Gastroesophageal sphincter (tissue), 4 donors: ENCODE results near the gene ACBD6. TPM values are rescaled to one million over a fixed set of nuclear protein-coding genes. Genes with fewer than 3 reads are reported as not detected.

ENCODE experiments used
- ATAC-seq: fragments of 150-250 bp; one replicate; pipeline ENCODE4 v1.9.1; 2016; ENCODE audit warnings: mild to moderate bottlenecking, moderate library complexity
- H3K27ac ChIP-seq, 4 donors: fragments of 200-600 bp; sonication (generic) in 3 of 4; 1 replicate in 3 of 4; 2 replicates in 1 of 4; pipeline ENCODE4 v1.5.1; 2016 to 2019
- H3K27me3 ChIP-seq: fragments of 200-600 bp; sonication (generic); one replicate; pipeline ENCODE4 v1.5.1; 2019
- H3K36me3 ChIP-seq, 2 donors: fragments of 200-600 bp; sonication (generic); one replicate each; pipeline ENCODE4 v1.5.1; 2019; ENCODE audit warnings: control low read depth in 1 of 2
- H3K4me1 ChIP-seq, 3 donors: fragments of 200-600 bp; sonication (generic); 1 replicate in 2 of 3; 2 replicates in 1 of 3; pipeline ENCODE4 v1.5.1; 2016 to 2019; ENCODE audit warnings: control low read depth in 2 of 3
- H3K4me3 ChIP-seq, 2 donors: fragments of 200-600 bp; sonication (generic); one replicate each; pipeline ENCODE4 v1.5.1; 2019; ENCODE audit warnings: mild to moderate bottlenecking in 1 of 2, moderate library complexity in 1 of 2
- H3K9me3 ChIP-seq, 3 donors: fragments of 200-600 bp; sonication (generic); one replicate each; pipeline ENCODE4 v1.5.1; 2017 to 2019; ENCODE audit warnings: control low read depth in 2 of 3
- CTCF ChIP-seq, 4 experiments: fragments of 200-600 bp in 2 of 4; fragments of 450-650 bp in 2 of 4; sonication (generic) in 1 of 4; IDR thresholded peaks; one replicate each; pipeline ENCODE4 v1.5.1; 2017 to 2019; ENCODE audit warnings: antibody characterized with exemption in 4 of 4, mild to moderate bottlenecking in 2 of 4, moderate library complexity in 2 of 4
- EP300 ChIP-seq: sonication (generic); formaldehyde crosslinking; IDR thresholded peaks from one replicate; pipeline ENCODE4 v1.6.1; 2017; ENCODE audit warnings: antibody characterized with exemption, mild to moderate bottlenecking
- POLR2A ChIP-seq, 2 donors: fragments of 450-650 bp; IDR thresholded peaks; one replicate each; pipeline ENCODE4 v1.6.1; 2017; ENCODE audit warnings: antibody characterized with exemption in 2 of 2, mild to moderate bottlenecking in 2 of 2, moderate library complexity in 1 of 2
- POLR2AphosphoS5 ChIP-seq: sonication (generic); formaldehyde crosslinking; IDR thresholded peaks from one replicate; pipeline ENCODE4 v1.6.1; 2017; ENCODE audit warnings: antibody characterized with exemption
- WGBS, 2 donors: methylation state at CpG; one replicate each; pipeline ENCODE4 v1.1.5; 2018; ENCODE audit warnings: low coverage in 1 of 2; 5-methylcytosine and 5-hydroxymethylcytosine counted together
- total RNA-seq, 4 donors: library from RNA; depleted of rRNA; stranded (reverse); fragments of >200 nt; gene quantifications; one replicate each; pipeline ENCODE4 v1.1.0, GENCODE V29; 2016

The ACBD6 gene
- total RNA-seq, 4 donors from 2014 or later = 27.1 to 41.3 (median 39.7) TPM

GRCh38 chr1:180451504-180451903 lies 50.9 kb downstream of the ACBD6 start:
- Histone ChIP-seq H3K27me3 (no peaks in the 10 kb centered on the region), H3K9me3 (peaks cover 0 to 19% (median 0%) of the 10 kb centered on the region in 3 donors), H3K4me3 (no peak overlapping the region), H3K27ac (no peak overlapping the region), H3K36me3 (peaks cover 2 to 9% of the 10 kb centered on the region in 2 donors), H3K4me1 (no peaks in the 10 kb centered on the region)
- no peak for ATAC-seq
- TF ChIP-seq CTCF (IDR thresholded peaks at IDR 0.05) = no peak

GRCh38 chr1:180444522-180444921 lies 57.9 kb downstream of the ACBD6 start:
- peaks cover 0 to 8% (median 0%) of the 10 kb centered on the region in 3 donors for H3K4me1 ChIP-seq
- no peaks in the 10 kb centered on the region for H3K36me3 ChIP-seq
- H3K9me3 ChIP-seq = no peaks in the 10 kb centered on the region
- TF ChIP-seq CTCF (IDR thresholded peaks at IDR 0.05) (no peak), EP300 (no peak), POLR2A (IDR thresholded peaks at IDR 0.05) (no peak), POLR2AphosphoS5 (no peak)
- H3K4me3 ChIP-seq = no peak overlapping the region
- no peak overlapping the region for H3K27ac ChIP-seq
- WGBS, 2 donors = 72 to 80% methylated on average over 2 of the region's 2 CpGs
- no peak for ATAC-seq
- H3K27me3 ChIP-seq = no peaks in the 10 kb centered on the region

- no peaks in the 10 kb centered on the region for H3K27me3 ChIP-seq
- WGBS, 2 donors = 85 to 90% methylated on average over 1 of the region's 1 CpG
- H3K27ac ChIP-seq = no peak overlapping the region
- no peaks in the 10 kb centered on the region for H3K9me3 ChIP-seq
- ATAC-seq = no peak
- H3K4me1 ChIP-seq = peaks cover 0 to 8% (median 0%) of the 10 kb centered on the region in 3 donors
- no peak overlapping the region for H3K4me3 ChIP-seq
- H3K36me3 ChIP-seq = no peaks in the 10 kb centered on the region
- TF ChIP-seq POLR2AphosphoS5 (no peak), POLR2A (IDR thresholded peaks at IDR 0.05) (no peak), CTCF (IDR thresholded peaks at IDR 0.05) (no peak), EP300 (no peak)
These were observed 62.0 kb downstream of the ACBD6 start for GRCh38 chr1:180440335-180440734.

- WGBS, 2 donors = 90 to 98% methylated on average over 4 to 6 of the region's 7 CpGs
- Histone ChIP-seq H3K4me3 (no peak overlapping the region), H3K27ac (no peak overlapping the region), H3K9me3 (no peaks in the 10 kb centered on the region), H3K27me3 (no peaks in the 10 kb centered on the region), H3K4me1 (no peaks in the 10 kb centered on the region), H3K36me3 (no peaks in the 10 kb centered on the region)
- TF ChIP-seq POLR2AphosphoS5 = no peak
- no peak for TF ChIP-seq EP300
- no peak for TF ChIP-seq POLR2A (IDR thresholded peaks at IDR 0.05)
- no peak for TF ChIP-seq CTCF (IDR thresholded peaks at IDR 0.05)
- ATAC-seq = no peak
These were observed 66.8 kb downstream of the ACBD6 start for GRCh38 chr1:180435566-180435965.

GRCh38 chr1:180433873-180434272 lies 68.5 kb downstream of the ACBD6 start:
- Histone ChIP-seq H3K27ac (no peak overlapping the region), H3K36me3 (no peaks in the 10 kb centered on the region), H3K4me1 (no peaks in the 10 kb centered on the region), H3K9me3 (no peaks in the 10 kb centered on the region), H3K27me3 (no peaks in the 10 kb centered on the region), H3K4me3 (no peak overlapping the region)
- no peak for TF ChIP-seq POLR2AphosphoS5
- TF ChIP-seq POLR2A (IDR thresholded peaks at IDR 0.05) = no peak
- no peak for TF ChIP-seq CTCF (IDR thresholded peaks at IDR 0.05)
- ATAC-seq = no peak
- WGBS, 2 donors = 88 to 100% methylated on average over 1 to 2 of the region's 2 CpGs
